ENCODE data around the gene GPD2.
"Not testable (repeated sequence)": the region's sequence is repeated elsewhere in the genome, so short reads cannot be mapped to it uniquely, and the experiment has no call there.

The GPD2 gene

GRCh38 chr2:156476021-156476849, 40.1 kb downstream of the GPD2 start:
- FAIRE-seq: no peak
- no peak for DNase-seq (ENCODE audit: low spot score)

DNA sequence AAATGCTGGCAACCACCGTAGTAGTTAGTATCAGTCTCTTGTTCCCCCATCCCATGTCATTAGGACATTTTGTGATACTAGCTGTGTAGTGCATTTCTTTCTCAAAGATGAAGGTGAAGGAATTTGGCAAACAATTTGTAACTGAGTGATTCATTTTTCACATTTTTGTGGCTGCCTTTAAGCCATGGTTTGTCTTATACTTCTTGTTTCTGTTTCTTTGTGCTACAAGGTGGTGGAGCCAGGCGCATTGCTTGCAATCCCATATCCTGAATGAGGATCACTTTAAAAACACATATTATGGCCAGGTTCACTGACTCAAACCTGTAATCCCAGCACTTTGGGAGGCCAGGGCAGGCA, 40.6 kb downstream of the GPD2 start:
- FAIRE-seq (peak; percentile 71), DNase-seq (ENCODE audit: low spot score) (peak; percentile 66)

DNA sequence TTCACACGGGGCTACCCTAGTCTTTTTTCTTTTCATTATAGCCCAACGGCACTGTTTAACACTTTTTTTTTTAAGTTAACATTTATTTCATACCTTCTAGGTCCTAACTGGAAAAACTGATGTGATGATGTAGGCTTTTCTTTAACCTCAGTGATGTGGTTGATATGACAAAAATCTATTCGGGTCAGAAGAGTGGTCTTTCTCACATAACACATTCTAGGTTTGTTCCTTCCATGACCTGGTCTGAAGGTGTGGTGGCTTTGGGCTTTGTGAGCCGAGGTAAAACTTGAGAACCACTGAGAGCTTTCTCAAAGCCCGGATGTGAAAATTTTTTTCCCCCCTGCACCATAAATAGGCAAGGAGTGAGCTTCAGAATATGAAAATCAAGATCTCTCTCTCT, 44.2 kb downstream of the GPD2 start:
- no peak for FAIRE-seq

GRCh38 chr2:156481312-156481711, 45.1 kb downstream of the GPD2 start:
- FAIRE-seq (no peak), DNase-seq (ENCODE audit: low spot score) (no peak)

More for the DNA sequence above, 44.2 kb downstream of the GPD2 start:
- DNase-seq (ENCODE audit: low spot score): no peak

- FAIRE-seq: no peak
Observed at GRCh38 chr2:156483741-156484173, 47.6 kb downstream of the GPD2 start.

GRCh38 chr2:156486147-156486546, 50.0 kb downstream of the GPD2 start:
- FAIRE-seq (no peak), DNase-seq (ENCODE audit: low spot score) (peak; percentile 28)

More at GRCh38 chr2:156483741-156484173, 47.6 kb downstream of the GPD2 start:
- no peak for DNase-seq (ENCODE audit: low spot score)

- DNase-seq (ENCODE audit: low spot score) (no peak), FAIRE-seq (no peak)
Observed at GRCh38 chr2:156486614-156487013, 50.4 kb downstream of the GPD2 start.

GRCh38 chr2:156489195-156489594, 53.0 kb downstream of the GPD2 start:
- no peak for FAIRE-seq
- DNase-seq (ENCODE audit: low spot score): no peak

GRCh38 chr2:156489750-156490465, 53.7 kb downstream of the GPD2 start:
- no peak for DNase-seq (ENCODE audit: low spot score)
- no peak for FAIRE-seq

DNA sequence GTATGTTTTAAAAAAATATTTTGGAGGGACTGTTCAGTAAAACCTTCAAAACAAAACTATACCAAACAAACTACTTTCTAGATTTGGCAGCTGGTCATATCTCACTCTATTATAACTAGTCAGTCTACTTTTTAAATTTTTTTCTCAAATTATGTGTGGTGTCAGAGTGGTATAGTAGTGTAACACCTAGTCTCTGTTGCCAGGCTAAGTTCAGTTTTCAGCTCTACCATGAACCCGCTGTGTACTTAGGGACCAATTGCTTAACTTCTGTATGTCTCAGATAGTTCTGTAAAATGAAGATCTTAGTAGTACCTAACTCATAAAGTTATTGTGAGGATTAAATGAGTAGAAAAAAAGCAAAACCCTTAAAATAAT, 54.3 kb downstream of the GPD2 start:
- DNase-seq (ENCODE audit: low spot score): no peak
- FAIRE-seq: no peak

DNA sequence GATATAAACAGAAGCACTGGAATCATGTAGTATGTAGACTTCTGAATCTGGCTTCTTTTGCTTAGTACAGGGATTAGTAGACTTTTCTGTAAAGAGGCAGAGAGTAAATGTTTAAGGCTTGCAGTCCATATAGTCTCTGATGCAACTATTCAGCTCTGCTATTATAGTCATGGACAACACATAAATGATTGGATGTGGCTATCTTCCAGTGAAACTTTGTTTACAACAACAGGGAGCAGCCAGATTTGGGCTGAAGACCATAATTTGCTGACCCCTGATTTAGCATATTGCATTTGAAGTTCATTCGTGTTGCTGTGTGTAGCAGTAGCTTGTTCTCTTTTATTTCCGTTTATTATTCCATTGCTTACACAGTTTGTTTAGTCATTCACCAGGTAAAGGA, 55.0 kb downstream of the GPD2 start:
- DNase-seq (ENCODE audit: low spot score): no peak
- no peak for FAIRE-seq

GRCh38 chr2:156492979-156493378, 56.8 kb downstream of the GPD2 start:
- DNase-seq (ENCODE audit: low spot score) (no peak), FAIRE-seq (no peak)

- not testable (repeated sequence) for DNase-seq (ENCODE audit: low spot score); FAIRE-seq
Observed at GRCh38 chr2:156495998-156496397, 59.8 kb downstream of the GPD2 start.

GRCh38 chr2:156505696-156506095, 69.5 kb downstream of the GPD2 start:
- FAIRE-seq: no peak
- DNase-seq (ENCODE audit: low spot score): no peak

DNA sequence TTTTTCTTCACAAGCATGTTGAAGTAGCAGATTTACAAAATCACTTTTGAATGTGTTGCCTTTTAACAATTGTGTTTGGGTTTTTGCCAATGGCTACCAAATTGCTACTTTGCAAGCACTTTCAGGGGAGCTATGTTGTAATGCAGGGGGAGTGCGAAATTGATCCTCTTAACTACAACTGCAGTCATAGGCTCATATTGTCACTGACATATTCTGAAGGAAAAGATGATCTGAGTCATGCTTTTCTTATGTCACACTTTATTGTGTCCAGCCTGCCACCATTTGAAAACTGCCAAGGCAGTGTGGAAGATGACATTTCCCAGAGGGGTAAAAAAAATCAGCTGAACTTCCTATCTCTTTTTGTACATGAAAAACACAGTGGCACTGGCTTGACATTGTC, 74.9 kb downstream of the GPD2 start:
- DNase-seq (ENCODE audit: low spot score): no peak
- no peak for FAIRE-seq

DNA sequence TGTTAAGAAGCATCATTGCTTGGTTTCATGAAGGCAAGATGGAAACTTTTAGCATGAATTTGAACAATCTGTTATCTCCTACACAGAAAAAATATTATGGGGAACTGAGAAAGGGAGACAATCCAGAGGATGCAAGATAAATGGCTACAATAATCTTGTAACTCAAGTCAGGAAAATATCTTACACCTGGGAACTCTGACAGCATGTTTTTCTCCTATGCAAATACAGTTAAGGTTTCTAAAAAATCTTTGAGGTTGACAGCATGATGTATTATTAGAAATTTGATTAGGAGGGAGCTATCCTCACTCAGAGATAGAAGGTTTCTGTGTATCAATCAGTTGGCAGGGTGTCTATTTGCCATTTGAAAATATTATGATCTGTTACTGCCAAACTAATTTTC, 75.6 kb downstream of the GPD2 start:
- DNase-seq (ENCODE audit: low spot score): no peak
- no peak for FAIRE-seq

- FAIRE-seq (no peak), DNase-seq (ENCODE audit: low spot score) (no peak)
Observed at GRCh38 chr2:156512451-156512850, 76.3 kb downstream of the GPD2 start.

DNA sequence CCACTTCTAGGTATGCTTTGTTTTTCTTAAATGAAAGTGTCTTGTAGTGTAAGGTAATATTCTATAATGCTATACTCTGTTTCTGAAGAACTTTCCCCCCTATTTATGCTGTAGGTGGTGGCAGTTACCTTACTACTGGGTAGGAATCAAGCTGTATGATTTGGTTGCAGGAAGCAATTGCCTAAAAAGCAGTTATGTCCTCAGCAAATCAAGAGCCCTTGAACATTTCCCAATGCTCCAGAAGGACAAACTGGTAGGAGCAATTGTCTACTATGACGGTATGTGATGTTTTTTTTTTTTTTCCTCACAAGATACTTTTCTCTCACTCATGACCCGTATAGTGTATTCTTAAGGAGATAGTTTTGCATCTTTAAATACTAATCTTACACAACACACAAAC, 77.0 kb downstream of the GPD2 start:
- FAIRE-seq (no peak), DNase-seq (ENCODE audit: low spot score) (no peak)

- no peak for FAIRE-seq
- no peak for DNase-seq (ENCODE audit: low spot score)
Observed at GRCh38 chr2:156517419-156517818, 81.2 kb downstream of the GPD2 start.

DNA sequence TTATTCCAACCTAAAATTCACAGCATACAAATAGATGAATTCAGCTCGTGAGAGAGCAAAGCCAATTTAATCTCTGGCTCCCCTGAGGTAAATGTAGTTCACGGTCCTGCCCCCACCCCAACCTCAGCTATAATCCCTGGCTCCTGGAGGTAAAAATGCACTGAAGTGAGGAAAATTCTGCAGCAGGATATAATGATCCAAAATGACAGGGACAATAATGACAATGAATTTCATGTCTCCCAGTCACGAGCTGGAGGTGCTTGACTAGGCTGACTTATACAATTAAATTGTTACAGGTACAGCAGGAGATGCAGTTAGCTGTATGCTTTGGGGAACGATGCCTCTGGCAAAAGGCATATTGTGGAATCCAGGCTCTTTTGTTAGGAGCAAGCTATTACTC, 82.0 kb downstream of the GPD2 start:
- no peak for FAIRE-seq

DNA sequence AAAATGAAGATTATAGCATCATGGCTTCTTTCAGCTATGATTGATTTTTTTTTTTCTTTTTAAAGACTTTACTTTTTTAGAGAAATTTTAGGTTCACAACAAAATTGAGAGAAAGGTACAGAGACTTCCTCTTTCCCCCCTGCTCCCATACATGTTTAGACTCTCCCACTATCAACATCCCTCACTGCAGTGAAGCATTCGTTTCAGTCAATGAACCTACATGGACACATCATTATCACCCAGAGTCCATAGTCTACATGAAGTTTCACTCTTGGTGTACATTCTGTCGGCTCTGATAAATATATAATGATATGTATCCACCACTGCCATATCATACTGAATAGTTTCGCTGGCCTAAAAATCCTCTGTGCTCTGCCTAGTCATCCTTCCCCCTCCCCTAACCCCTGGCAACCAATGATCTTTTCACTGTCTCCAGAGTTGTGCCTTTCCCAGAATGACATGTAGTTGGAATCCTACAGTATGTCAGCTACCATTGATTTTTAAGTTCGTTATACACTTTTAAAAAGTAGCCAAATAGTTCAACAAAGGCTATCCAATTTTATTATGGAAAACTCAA, 86.8 kb downstream of the GPD2 start:
- DNase-seq (ENCODE audit: low spot score) (no peak), FAIRE-seq (no peak)

More for the DNA sequence above, 82.0 kb downstream of the GPD2 start:
- DNase-seq (ENCODE audit: low spot score): no peak

GRCh38 chr2:156526950-156527636, 90.9 kb downstream of the GPD2 start:
- DNase-seq (ENCODE audit: low spot score) (no peak), FAIRE-seq (no peak)
